SU-DHL-6 (cell line): ENCODE measurements around the gene ISYNA1.

Experiments used
- EZH2phosphoT487 ChIP-seq: fragments of 200-600 bp; sonication (generic), shearing (Covaris generic); conservative IDR thresholded peaks from 2 replicates; pipeline ENCODE4 v1.6.1; 2018; ENCODE audit warnings: mild to moderate bottlenecking, antibody characterized with exemption, low read length, moderate library complexity, mixed read lengths
- TF ChIP-seq, protein P1 (sequence below): fragments of 200-600 bp; sonication (generic); IDR thresholded peaks from one replicate; pipeline ENCODE4 v1.5.1; 2017; ENCODE audit warnings: antibody characterized with exemption, mild to moderate bottlenecking, low read length, moderate library complexity; ENCODE audit not compliant: insufficient read depth, poor library complexity, severe bottlenecking

- TF ChIP-seq, protein P1, sequence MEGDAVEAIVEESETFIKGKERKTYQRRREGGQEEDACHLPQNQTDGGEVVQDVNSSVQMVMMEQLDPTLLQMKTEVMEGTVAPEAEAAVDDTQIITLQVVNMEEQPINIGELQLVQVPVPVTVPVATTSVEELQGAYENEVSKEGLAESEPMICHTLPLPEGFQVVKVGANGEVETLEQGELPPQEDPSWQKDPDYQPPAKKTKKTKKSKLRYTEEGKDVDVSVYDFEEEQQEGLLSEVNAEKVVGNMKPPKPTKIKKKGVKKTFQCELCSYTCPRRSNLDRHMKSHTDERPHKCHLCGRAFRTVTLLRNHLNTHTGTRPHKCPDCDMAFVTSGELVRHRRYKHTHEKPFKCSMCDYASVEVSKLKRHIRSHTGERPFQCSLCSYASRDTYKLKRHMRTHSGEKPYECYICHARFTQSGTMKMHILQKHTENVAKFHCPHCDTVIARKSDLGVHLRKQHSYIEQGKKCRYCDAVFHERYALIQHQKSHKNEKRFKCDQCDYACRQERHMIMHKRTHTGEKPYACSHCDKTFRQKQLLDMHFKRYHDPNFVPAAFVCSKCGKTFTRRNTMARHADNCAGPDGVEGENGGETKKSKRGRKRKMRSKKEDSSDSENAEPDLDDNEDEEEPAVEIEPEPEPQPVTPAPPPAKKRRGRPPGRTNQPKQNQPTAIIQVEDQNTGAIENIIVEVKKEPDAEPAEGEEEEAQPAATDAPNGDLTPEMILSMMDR: no peak
- TF ChIP-seq EZH2phosphoT487: no peak
Observed at GRCh38 chr19:18418029-18418482, 19.9 kb downstream of the ISYNA1 start.
